ENCODE measurements around the gene REXO5.
A peak's percentile ranks its signal among the peaks of the same experiment; 100 is the strongest.

The REXO5 gene

GRCh38 chr16:20899071-20899470, 92.7 kb downstream of the REXO5 start:
- CTCF ChIA-PET = interaction anchor here (1.0 to 3.6 kb wide), 3 partner anchors 25 to 94 kb away, joined by 3 to 16 read pairs (median 11); no protein-coding TSS in a partner anchor
- Mint-ChIP-seq H3K27me3 (no peaks in the 10 kb centered on the region), H3K4me3 (peak overlapping the region; percentile 84), H3K27ac (peak overlapping the region; percentile 91), H3K9me3 (no peaks in the 10 kb centered on the region), H3K4me1 (peaks cover 62% of the 10 kb centered on the region), H3K36me3 (peaks cover 35% of the 10 kb centered on the region)
- DNase-seq = no peak
